HepG2 (cell line): ENCODE measurements around the gene RCAN2.

Experiments
- ADNP ChIP-seq: sonication (generic); formaldehyde crosslinking; IDR thresholded peaks from 2 replicates; pipeline ENCODE4 v1.4.0; 2020; ENCODE audit warnings: missing genetic modification reagents
- GTF2F1 ChIP-seq: fragments of 150-350 bp; IDR thresholded peaks from 2 replicates; pipeline ENCODE4 v1.6.1; 2014; ENCODE audit warnings: low read length
- LCORL ChIP-seq, 2 experiments: fragments of 450-650 bp in 1 of 2; sonication (generic) in 1 of 2; formaldehyde crosslinking in 1 of 2; IDR thresholded peaks; 2 replicates each; pipeline versions ENCODE4 v1.5.0 to v1.6.1; 2017 to 2020; ENCODE audit warnings: antibody characterized with exemption in 1 of 2, missing genetic modification reagents in 1 of 2
- PCBP2 ChIP-seq: fragments of 200-400 bp; formaldehyde crosslinking; optimal IDR thresholded peaks from 2 replicates; pipeline ENCODE3; 2018; ENCODE audit warnings: low read length, low read depth; ENCODE audit not compliant: poor library complexity, severe bottlenecking
- ZNF512 ChIP-seq: sonication (generic); formaldehyde crosslinking; IDR thresholded peaks from 2 replicates; pipeline ENCODE4 v1.4.0; 2020; ENCODE audit warnings: mild to moderate bottlenecking, missing genetic modification reagents
- ZNF589 ChIP-seq: sonication (generic); formaldehyde crosslinking; conservative IDR thresholded peaks from 2 replicates; pipeline ENCODE4 v1.8.0; 2022; ENCODE audit warnings: mild to moderate bottlenecking, moderate library complexity, missing genetic modification reagents

- no peak for TF ChIP-seq ZNF589
- TF ChIP-seq PCBP2: no peak
- TF ChIP-seq ADNP: no peak
- TF ChIP-seq LCORL (IDR thresholded peaks at IDR 0.05): no peak
- TF ChIP-seq LCORL (CRISPR knock-in tag; IDR thresholded peaks at IDR 0.05): no peak
- no peak for TF ChIP-seq ZNF512
- no peak for TF ChIP-seq GTF2F1
Observed at GRCh38 chr6:46246727-46247126, 244.5 kb downstream of the RCAN2 start.
